ENCODE data around the gene CORO2A. TPM values are rescaled to one million over a fixed set of nuclear protein-coding genes. Genes with fewer than 3 reads are reported as not detected.

Gene CORO2A
- total and polyA plus RNA-seq, 10 of the 15 experiments (the other 5 are each of a cell fraction or from before 2014, with no cell fraction given): 1.0 to 5.3 (median 3.5) TPM

DNA sequence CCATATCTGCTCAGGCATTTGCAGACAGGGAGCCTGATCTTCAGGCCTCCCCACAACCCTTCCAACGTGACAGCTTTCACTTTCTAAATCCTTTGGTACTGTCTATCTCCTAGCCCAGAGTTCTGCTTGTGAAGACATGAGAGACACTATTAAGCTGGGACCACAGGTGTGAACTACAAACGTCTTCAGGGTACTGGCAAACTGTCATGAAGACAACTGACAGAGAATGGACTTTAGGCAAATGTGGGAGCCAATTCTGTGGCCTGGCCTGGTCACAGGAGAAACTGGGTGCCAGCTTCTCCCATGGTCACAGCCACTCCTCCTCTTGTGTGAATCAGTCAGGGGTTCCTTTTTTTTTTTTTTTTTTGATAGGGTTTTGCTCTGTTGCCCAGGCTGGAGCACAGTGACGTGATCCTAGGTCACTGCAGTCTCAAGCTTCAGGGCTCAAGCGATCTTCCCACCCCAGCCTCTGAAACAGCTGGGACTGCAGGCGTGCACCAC, 83.9 kb downstream of the CORO2A start (continued):
- TF ChIP-seq, protein P1, sequence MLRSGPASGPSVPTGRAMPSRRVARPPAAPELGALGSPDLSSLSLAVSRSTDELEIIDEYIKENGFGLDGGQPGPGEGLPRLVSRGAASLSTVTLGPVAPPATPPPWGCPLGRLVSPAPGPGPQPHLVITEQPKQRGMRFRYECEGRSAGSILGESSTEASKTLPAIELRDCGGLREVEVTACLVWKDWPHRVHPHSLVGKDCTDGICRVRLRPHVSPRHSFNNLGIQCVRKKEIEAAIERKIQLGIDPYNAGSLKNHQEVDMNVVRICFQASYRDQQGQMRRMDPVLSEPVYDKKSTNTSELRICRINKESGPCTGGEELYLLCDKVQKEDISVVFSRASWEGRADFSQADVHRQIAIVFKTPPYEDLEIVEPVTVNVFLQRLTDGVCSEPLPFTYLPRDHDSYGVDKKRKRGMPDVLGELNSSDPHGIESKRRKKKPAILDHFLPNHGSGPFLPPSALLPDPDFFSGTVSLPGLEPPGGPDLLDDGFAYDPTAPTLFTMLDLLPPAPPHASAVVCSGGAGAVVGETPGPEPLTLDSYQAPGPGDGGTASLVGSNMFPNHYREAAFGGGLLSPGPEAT (IDR thresholded peaks at IDR 0.05; ENCODE audit: low read depth): no peak
- TF ChIP-seq NRF1 (conservative IDR thresholded peaks at IDR 0.05; ENCODE audit: low read depth, low read length) (no peak), TCF12 (IDR thresholded peaks at IDR 0.05; ENCODE audit: low read depth, low read length) (0 out of 2 replicates have a peak, but pooled peaks have one; percentile 2), JUNB (IDR thresholded peaks at IDR 0.05) (peak; percentile 3; the same call in 1 of the 2 replicates), SIN3A (IDR thresholded peaks at IDR 0.05; ENCODE audit: low read depth, low read length) (no peak), MEF2A (IDR thresholded peaks at IDR 0.05; ENCODE audit: insufficient read depth, low read depth, low read length) (no peak), JUND (IDR thresholded peaks at IDR 0.05; ENCODE audit: low read depth, low read length) (no peak), RELA (IDR thresholded peaks at IDR 0.05; ENCODE audit: borderline replicate concordance, partially characterized antibody) (no peak), CBX5 (IDR thresholded peaks at IDR 0.05; ENCODE audit: low read depth) (no peak), RFX5 (IDR thresholded peaks at IDR 0.05; ENCODE audit: low read depth, low read length) (no peak), RAD51 (IDR thresholded peaks at IDR 0.05) (0 out of 2 replicates have a peak, but pooled peaks have one; percentile 15), HDGF (IDR thresholded peaks at IDR 0.05) (no peak), MYB (IDR thresholded peaks at IDR 0.05; ENCODE audit: borderline replicate concordance, low read depth, low read length) (no peak), WRNIP1 (IDR thresholded peaks at IDR 0.05; ENCODE audit: borderline replicate concordance, low read depth, low read length) (no peak), SPI1 (IDR thresholded peaks at IDR 0.05; ENCODE audit: borderline replicate concordance, insufficient read depth, low read depth, low read length) (no peak), HDAC6 (IDR thresholded peaks at IDR 0.05; ENCODE audit: unreplicated experiment) (no peak), SREBF1 (IDR thresholded peaks at IDR 0.05; ENCODE audit: low read length) (no peak), CBFB (IDR thresholded peaks at IDR 0.05; ENCODE audit: low read depth) (no peak), FOXM1 (IDR thresholded peaks at IDR 0.05; ENCODE audit: low read depth, low read length) (no peak), ESRRA (IDR thresholded peaks at IDR 0.05; ENCODE audit: low read length) (no peak), NFIC (IDR thresholded peaks at IDR 0.05; ENCODE audit: low read depth, low read length) (no peak), DPF2 (IDR thresholded peaks at IDR 0.05) (no peak; the same call in 1 of the 2 replicates), ZNF217 (IDR thresholded peaks at IDR 0.05) (no peak), EED (IDR thresholded peaks at IDR 0.05; ENCODE audit: low read depth) (no peak), GABPA (IDR thresholded peaks at IDR 0.05; ENCODE audit: low read depth) (no peak)
- TF ChIP-seq, protein P2, sequence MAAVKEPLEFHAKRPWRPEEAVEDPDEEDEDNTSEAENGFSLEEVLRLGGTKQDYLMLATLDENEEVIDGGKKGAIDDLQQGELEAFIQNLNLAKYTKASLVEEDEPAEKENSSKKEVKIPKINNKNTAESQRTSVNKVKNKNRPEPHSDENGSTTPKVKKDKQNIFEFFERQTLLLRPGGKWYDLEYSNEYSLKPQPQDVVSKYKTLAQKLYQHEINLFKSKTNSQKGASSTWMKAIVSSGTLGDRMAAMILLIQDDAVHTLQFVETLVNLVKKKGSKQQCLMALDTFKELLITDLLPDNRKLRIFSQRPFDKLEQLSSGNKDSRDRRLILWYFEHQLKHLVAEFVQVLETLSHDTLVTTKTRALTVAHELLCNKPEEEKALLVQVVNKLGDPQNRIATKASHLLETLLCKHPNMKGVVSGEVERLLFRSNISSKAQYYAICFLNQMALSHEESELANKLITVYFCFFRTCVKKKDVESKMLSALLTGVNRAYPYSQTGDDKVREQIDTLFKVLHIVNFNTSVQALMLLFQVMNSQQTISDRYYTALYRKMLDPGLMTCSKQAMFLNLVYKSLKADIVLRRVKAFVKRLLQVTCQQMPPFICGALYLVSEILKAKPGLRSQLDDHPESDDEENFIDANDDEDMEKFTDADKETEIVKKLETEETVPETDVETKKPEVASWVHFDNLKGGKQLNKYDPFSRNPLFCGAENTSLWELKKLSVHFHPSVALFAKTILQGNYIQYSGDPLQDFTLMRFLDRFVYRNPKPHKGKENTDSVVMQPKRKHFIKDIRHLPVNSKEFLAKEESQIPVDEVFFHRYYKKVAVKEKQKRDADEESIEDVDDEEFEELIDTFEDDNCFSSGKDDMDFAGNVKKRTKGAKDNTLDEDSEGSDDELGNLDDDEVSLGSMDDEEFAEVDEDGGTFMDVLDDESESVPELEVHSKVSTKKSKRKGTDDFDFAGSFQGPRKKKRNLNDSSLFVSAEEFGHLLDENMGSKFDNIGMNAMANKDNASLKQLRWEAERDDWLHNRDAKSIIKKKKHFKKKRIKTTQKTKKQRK (IDR thresholded peaks at IDR 0.05; ENCODE audit: low read depth, low read length): no peak
- TF ChIP-seq, protein P3, sequence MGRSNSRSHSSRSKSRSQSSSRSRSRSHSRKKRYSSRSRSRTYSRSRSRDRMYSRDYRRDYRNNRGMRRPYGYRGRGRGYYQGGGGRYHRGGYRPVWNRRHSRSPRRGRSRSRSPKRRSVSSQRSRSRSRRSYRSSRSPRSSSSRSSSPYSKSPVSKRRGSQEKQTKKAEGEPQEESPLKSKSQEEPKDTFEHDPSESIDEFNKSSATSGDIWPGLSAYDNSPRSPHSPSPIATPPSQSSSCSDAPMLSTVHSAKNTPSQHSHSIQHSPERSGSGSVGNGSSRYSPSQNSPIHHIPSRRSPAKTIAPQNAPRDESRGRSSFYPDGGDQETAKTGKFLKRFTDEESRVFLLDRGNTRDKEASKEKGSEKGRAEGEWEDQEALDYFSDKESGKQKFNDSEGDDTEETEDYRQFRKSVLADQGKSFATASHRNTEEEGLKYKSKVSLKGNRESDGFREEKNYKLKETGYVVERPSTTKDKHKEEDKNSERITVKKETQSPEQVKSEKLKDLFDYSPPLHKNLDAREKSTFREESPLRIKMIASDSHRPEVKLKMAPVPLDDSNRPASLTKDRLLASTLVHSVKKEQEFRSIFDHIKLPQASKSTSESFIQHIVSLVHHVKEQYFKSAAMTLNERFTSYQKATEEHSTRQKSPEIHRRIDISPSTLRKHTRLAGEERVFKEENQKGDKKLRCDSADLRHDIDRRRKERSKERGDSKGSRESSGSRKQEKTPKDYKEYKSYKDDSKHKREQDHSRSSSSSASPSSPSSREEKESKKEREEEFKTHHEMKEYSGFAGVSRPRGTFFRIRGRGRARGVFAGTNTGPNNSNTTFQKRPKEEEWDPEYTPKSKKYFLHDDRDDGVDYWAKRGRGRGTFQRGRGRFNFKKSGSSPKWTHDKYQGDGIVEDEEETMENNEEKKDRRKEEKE (IDR thresholded peaks at IDR 0.05): no peak
